Activated B cell treated with CpG ODN at 0.5 μM for 24 hours (primary cell): ENCODE measurements around the gene KCNH6. TPM values are rescaled to one million over a fixed set of nuclear protein-coding genes. Genes with fewer than 3 reads are reported as not detected.

Source experiments
- ATAC-seq: fragments of 200-7000 bp; cut with Tn5 transposase; one replicate; pipeline ENCODE4 v1.10.0; 2021; ENCODE audit warnings: low read depth, mild to moderate bottlenecking, moderate library complexity
- CTCF ChIA-PET: fragments of 350-600 bp; sonication (Branson Sonifier 250); formaldehyde crosslinking; loops from one replicate; lab custom pipeline; 2021; ENCODE audit warnings: antibody characterized with exemption; lab: Charles Lee
- POLR2A ChIA-PET: fragments of 350-600 bp; sonication (Branson Sonifier 250); formaldehyde crosslinking; loops from one replicate; lab custom pipeline; 2021; ENCODE audit warnings: antibody characterized with exemption; lab: Charles Lee
- DNase-seq: peaks from one replicate; pipeline ENCODE4 v3.0.0; 2022
- H3K27ac Mint-ChIP-seq: one replicate; pipeline ENCODE4 v1.8.0; 2020; ENCODE audit warnings: mixed read lengths
- H3K27me3 Mint-ChIP-seq: one replicate; pipeline ENCODE4 v1.8.0; 2021; ENCODE audit warnings: mixed read lengths
- H3K36me3 Mint-ChIP-seq: one replicate; pipeline ENCODE4 v1.8.0; 2021; ENCODE audit warnings: low read depth, mixed read lengths
- H3K4me1 Mint-ChIP-seq: one replicate; pipeline ENCODE4 v1.8.0; 2021; ENCODE audit warnings: mixed read lengths
- H3K4me3 Mint-ChIP-seq: one replicate; pipeline ENCODE4 v1.8.0; 2020; ENCODE audit warnings: mild to moderate bottlenecking, mixed read lengths
- H3K9me3 Mint-ChIP-seq: one replicate; pipeline ENCODE4 v1.8.0; 2020; ENCODE audit warnings: mixed read lengths
- intact Hi-C: fragments of 100-400 bp; cut with micrococcal nuclease; formaldehyde crosslinking; loops from one replicate; pipeline ENCODE4 v1.15.1; 2024
- total RNA-seq: library from RNA; stranded (reverse); gene quantifications from 2 replicates; pipeline ENCODE4 v1.2.3, GENCODE V29; 2022
- TF ChIP-seq, protein P1 (sequence below): fragments of 200-600 bp; IDR thresholded peaks from one replicate; pipeline ENCODE4 v1.8.0; 2022; ENCODE audit warnings: antibody characterized with exemption, mild to moderate bottlenecking

Gene KCNH6
- total RNA-seq, 1 donor from 2014 or later = not detected

- TF ChIP-seq, protein P1, sequence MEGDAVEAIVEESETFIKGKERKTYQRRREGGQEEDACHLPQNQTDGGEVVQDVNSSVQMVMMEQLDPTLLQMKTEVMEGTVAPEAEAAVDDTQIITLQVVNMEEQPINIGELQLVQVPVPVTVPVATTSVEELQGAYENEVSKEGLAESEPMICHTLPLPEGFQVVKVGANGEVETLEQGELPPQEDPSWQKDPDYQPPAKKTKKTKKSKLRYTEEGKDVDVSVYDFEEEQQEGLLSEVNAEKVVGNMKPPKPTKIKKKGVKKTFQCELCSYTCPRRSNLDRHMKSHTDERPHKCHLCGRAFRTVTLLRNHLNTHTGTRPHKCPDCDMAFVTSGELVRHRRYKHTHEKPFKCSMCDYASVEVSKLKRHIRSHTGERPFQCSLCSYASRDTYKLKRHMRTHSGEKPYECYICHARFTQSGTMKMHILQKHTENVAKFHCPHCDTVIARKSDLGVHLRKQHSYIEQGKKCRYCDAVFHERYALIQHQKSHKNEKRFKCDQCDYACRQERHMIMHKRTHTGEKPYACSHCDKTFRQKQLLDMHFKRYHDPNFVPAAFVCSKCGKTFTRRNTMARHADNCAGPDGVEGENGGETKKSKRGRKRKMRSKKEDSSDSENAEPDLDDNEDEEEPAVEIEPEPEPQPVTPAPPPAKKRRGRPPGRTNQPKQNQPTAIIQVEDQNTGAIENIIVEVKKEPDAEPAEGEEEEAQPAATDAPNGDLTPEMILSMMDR = no peak
- Mint-ChIP-seq H3K9me3 (no peaks in the 10 kb centered on the region), H3K27ac (no peak overlapping the region), H3K36me3 (no peaks in the 10 kb centered on the region), H3K4me3 (no peak overlapping the region), H3K27me3 (peaks cover 8% of the 10 kb centered on the region), H3K4me1 (no peaks in the 10 kb centered on the region)
- intact Hi-C loops = no loop called here
- ATAC-seq (no peak), DNase-seq (no peak)
- ChIA-PET POLR2A (interaction anchor here (1.3 kb wide), 1 partner anchor 54 kb away, joined by 4 read pairs; the partner anchor contains the start of gene DCAF7), CTCF (interaction anchor here (1.0 kb wide), 1 partner anchor 10 kb away, joined by 3 read pairs; no protein-coding TSS in a partner anchor)
Observed at GRCh38 chr17:63496177-63496576, 27.0 kb upstream of the KCNH6 start.

- ChIA-PET POLR2A (interaction anchor here (0.5 to 1.3 kb wide), 3 partner anchors 11 to 55 kb away, joined by 3 to 4 read pairs (median 4); partner anchors contain the start of gene DCAF7), CTCF (interaction anchor here (1.0 kb wide), 1 partner anchor 9 kb away, joined by 3 read pairs; no protein-coding TSS in a partner anchor)
- H3K4me3 Mint-ChIP-seq = no peak overlapping the region
- DNase-seq (no peak), ATAC-seq (no peak)
- H3K36me3 Mint-ChIP-seq = no peaks in the 10 kb centered on the region
- H3K27ac Mint-ChIP-seq = no peak overlapping the region
- no peaks in the 10 kb centered on the region for H3K4me1 Mint-ChIP-seq
- H3K27me3 Mint-ChIP-seq = peaks cover 14% of the 10 kb centered on the region
- intact Hi-C loops = no loop called here
- TF ChIP-seq, protein P1 = no peak
- H3K9me3 Mint-ChIP-seq = no peaks in the 10 kb centered on the region
Observed at GRCh38 chr17:63496663-63497400, 26.3 kb upstream of the KCNH6 start.

DNA sequence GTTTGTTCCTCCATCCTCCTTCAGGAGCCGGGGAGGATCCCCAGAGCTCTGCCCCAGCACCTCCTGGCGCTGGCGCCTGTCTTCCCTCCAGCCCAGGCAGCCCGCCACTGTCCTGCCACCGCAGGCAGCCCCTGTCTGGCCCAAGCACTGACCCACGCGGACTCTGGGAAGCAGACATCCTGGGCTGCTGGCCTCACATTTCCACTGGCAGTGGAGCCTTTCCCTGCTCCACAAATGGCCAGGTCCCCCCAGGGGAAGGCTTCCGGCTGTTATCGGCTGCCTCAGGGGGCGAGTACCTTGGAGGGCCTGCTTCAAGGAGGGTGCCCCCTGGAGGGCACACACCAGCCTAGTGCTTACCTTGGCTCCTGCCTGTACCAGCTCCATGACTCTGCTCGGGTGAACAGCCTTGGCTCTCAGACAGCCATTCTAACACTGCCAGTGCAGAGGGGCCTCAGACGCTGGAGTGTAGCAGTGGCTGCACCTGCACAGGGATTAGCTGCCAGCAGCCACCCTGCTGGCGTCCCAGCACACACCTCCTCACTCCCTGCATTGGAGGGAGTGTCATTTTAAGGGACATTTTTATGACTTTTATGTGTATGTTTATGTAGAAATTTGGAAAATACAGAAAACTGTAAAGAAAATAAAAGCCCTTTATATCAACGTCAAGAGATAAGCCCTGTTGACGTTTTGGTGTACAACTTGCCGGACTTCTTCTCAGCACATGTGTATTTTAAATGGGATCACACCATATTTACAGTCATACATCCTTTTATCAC is 25.3 kb upstream of the KCNH6 start:
- POLR2A ChIA-PET = no interaction called here
- peak; percentile 28 for ATAC-seq
- H3K4me3 Mint-ChIP-seq = no peak overlapping the region
- H3K36me3 Mint-ChIP-seq = no peaks in the 10 kb centered on the region
- intact Hi-C loops = no loop called here
- CTCF ChIA-PET = no interaction called here
- DNase-seq = no peak
- H3K9me3 Mint-ChIP-seq = no peaks in the 10 kb centered on the region
- H3K4me1 Mint-ChIP-seq = peaks cover under 1% of the 10 kb centered on the region
- H3K27ac Mint-ChIP-seq = no peak overlapping the region
- peaks cover 14% of the 10 kb centered on the region for H3K27me3 Mint-ChIP-seq
- TF ChIP-seq, protein P1 = no peak

DNA sequence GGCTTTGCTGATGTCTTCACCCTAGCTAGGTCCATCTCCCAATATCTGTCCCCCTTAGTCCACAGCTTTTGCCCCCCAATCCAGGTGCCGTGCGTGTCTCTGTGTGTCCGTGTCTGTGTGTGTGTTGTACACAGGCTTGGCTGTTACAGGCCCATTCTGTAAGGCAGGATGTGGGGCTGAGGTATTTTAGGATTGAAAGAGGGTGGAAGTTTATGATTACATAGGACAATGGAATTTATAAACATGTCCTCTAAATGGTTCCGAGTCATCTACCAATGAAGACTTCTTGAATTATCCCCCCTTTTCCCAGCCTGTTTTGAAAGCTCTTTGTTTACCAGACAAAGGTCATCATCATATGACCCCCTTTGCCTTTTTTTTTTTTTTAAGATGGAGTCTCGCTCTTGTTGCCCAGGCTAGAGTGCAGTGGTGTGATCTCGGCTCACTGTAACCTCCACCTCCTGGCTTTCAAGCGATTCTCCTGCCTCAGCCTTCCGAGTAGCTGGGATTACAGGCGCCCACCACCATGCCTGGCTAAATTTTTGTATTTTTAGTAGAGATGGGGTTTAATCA is 24.4 kb upstream of the KCNH6 start:
- Mint-ChIP-seq H3K36me3 (no peaks in the 10 kb centered on the region), H3K27me3 (peaks cover 17% of the 10 kb centered on the region), H3K4me1 (peaks cover 3% of the 10 kb centered on the region), H3K4me3 (no peak overlapping the region), H3K27ac (no peak overlapping the region), H3K9me3 (no peaks in the 10 kb centered on the region)
- CTCF ChIA-PET = no interaction called here
- no peak for ATAC-seq
- intact Hi-C loops = no loop called here
- no peak for DNase-seq
- POLR2A ChIA-PET = no interaction called here
- TF ChIP-seq, protein P1 = no peak
